Thoracic aorta (tissue), 2 donors: Measurements from ENCODE around the gene SLC24A1. TPM values are rescaled to one million over a fixed set of nuclear protein-coding genes. Genes with fewer than 3 reads are reported as not detected.

Source experiments
- ATAC-seq: fragments of 150-250 bp; one replicate; pipeline ENCODE4 v1.8.0; 2017; ENCODE audit warnings: low read depth; ENCODE audit not compliant: insufficient number of reproducible peaks, low FRiP score
- DNase-seq: peaks from one replicate; pipeline ENCODE4 v3.0.0-alpha.2; 2020; ENCODE audit warnings: low spot score
- H3K27ac ChIP-seq, 2 donors: fragments of 200-600 bp; sonication (generic); 1 replicate in 1 of 2; 2 replicates in 1 of 2; pipeline ENCODE4 v1.5.1; 2016; ENCODE audit warnings: mild to moderate bottlenecking in 2 of 2, moderate library complexity in 2 of 2
- H3K27me3 ChIP-seq: fragments of 200-600 bp; sonication (generic); replicated peaks from 2 replicates; pipeline ENCODE4 v1.6.0; 2016; ENCODE audit warnings: mild to moderate bottlenecking; ENCODE audit not compliant: insufficient read depth
- H3K36me3 ChIP-seq: fragments of 200-600 bp; sonication (generic); one replicate; pipeline ENCODE4 v1.5.1; 2016
- H3K4me1 ChIP-seq, 2 donors: fragments of 200-600 bp; sonication (generic); 1 replicate in 1 of 2; 2 replicates in 1 of 2; pipeline versions ENCODE4 v1.5.1 to v1.6.0; 2016; ENCODE audit warnings: low read depth in 2 of 2, mild to moderate bottlenecking in 1 of 2; ENCODE audit not compliant: control insufficient read depth in 1 of 2
- H3K4me3 ChIP-seq: fragments of 200-600 bp; sonication (generic); 2 replicates; pipeline ENCODE4 v1.5.1; 2016; ENCODE audit warnings: mild to moderate bottlenecking
- H3K9me3 ChIP-seq: fragments of 200-600 bp; sonication (generic); 2 replicates; pipeline ENCODE4 v1.5.1; 2016
- CTCF ChIP-seq: fragments of 200-600 bp; sonication (generic); IDR thresholded peaks from one replicate; pipeline ENCODE4 v1.5.1; 2019; ENCODE audit warnings: antibody characterized with exemption
- total RNA-seq, 2 donors: library from RNA; depleted of rRNA; stranded (reverse); fragments of >200 nt; gene quantifications; one replicate each; pipeline versions ENCODE4 v1.1.0 to v1.2.3, GENCODE V29; 2016

Gene SLC24A1
- 1 to 10 TPM; 6.1 to 7.3 TPM for total RNA-seq

- Histone ChIP-seq H3K36me3 (no peaks in the 10 kb centered on the region), H3K9me3 (no peaks in the 10 kb centered on the region), H3K4me3 (no peak within 1 kb of the TSS), H3K27ac (no peak within 1 kb of the TSS), H3K4me1 (no peaks in the 10 kb centered on the region), H3K27me3 (no peaks in the 10 kb centered on the region)
- DNase-seq (no peak), ATAC-seq (no peak)
- TF ChIP-seq CTCF = no peak
Measured at GRCh38 chr15:65621638-65622037, at the start of gene SLC24A1. Gene SLC24A1 (plus strand): TSS chr15:65621938. CDS start chr15:65624081, 2,143 bp downstream.

DNA sequence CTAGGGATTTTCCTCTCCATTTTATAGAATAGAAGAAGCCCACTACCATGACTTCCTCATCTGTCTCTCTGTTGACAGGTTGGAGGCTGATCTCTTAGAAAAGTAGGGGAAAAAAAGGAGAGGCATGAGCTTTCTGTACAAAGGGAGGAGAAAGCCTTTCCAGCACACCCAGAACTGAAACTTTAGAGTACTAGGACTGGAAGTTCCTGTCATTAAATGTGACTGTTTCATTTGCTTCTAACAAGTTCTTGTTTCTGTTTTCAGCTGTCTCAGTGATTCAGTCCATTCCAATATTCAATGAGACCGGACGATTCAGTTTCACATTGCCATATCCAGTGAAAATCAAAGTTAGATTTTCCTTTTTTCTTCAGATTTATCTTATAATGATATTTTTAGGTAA, 49.8 kb upstream of the SLC24A1 start:
- Histone ChIP-seq H3K4me1 (no peaks in the 10 kb centered on the region), H3K27ac (no peak overlapping the region), H3K27me3 (no peaks in the 10 kb centered on the region), H3K36me3 (peaks cover 13% of the 10 kb centered on the region), H3K9me3 (no peaks in the 10 kb centered on the region), H3K4me3 (no peak overlapping the region)
- no peak for TF ChIP-seq CTCF
- no peak for ATAC-seq
- DNase-seq = no peak

GRCh38 chr15:65576664-65577063, 45.1 kb upstream of the SLC24A1 start:
- TF ChIP-seq CTCF = no peak
- no peak overlapping the region for H3K4me3 ChIP-seq
- H3K36me3 ChIP-seq = peaks cover 29% of the 10 kb centered on the region
- H3K9me3 ChIP-seq = no peaks in the 10 kb centered on the region
- H3K27me3 ChIP-seq = no peaks in the 10 kb centered on the region
- H3K27ac ChIP-seq = no peak overlapping the region
- ATAC-seq (no peak), DNase-seq (no peak)
- no peaks in the 10 kb centered on the region for H3K4me1 ChIP-seq

GRCh38 chr15:65577129-65577996, 44.4 kb upstream of the SLC24A1 start:
- TF ChIP-seq CTCF = no peak
- no peaks in the 10 kb centered on the region for H3K9me3 ChIP-seq
- no peak for DNase-seq
- H3K27me3 ChIP-seq = no peaks in the 10 kb centered on the region
- H3K4me3 ChIP-seq = no peak overlapping the region
- ATAC-seq = no peak
- no peaks in the 10 kb centered on the region for H3K4me1 ChIP-seq
- H3K27ac ChIP-seq = no peak overlapping the region
- peaks cover 32% of the 10 kb centered on the region for H3K36me3 ChIP-seq

DNA sequence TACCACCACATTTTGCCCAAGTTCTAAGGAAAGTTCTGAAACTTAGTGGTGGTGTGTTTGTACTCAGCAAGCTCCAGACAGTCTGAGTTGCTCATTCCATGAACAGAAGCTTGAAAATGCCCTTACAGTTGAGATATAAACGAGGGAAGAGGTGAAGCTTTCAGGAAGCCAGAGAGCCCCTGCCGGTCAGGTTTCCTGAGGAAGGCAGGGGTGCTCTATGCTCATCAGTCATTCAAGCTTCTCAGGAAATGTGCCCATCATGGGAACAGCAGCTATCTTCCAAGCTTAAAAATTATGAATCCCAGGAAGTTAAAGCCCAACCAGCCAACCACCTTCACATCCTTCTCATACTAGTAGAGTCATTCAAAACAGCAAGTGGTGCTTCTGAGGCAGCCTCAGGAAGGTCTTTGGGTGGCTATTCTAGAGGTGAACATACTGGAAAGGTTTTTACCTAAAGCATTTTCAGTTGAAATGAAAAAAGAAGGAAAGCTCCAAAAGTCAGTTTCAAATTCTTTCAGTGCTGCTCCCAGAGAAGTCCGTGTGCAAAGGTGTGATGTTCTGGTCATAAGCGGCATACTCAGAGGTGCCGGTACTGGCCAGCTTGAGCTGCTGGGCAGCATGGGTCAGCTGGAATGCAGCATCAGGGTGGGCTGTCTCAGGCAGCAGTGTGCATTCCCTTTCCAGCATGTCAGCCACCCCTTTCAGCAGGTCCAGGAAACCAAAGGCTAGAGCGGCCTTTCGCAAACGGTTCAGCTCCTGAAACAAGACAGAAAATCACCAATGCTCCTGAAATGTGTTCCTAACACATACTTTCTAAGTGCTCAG, 42.6 kb upstream of the SLC24A1 start:
- Histone ChIP-seq H3K9me3 (no peaks in the 10 kb centered on the region), H3K4me3 (no peak overlapping the region), H3K4me1 (no peaks in the 10 kb centered on the region), H3K27me3 (no peaks in the 10 kb centered on the region), H3K27ac (no peak overlapping the region), H3K36me3 (peaks cover 29% of the 10 kb centered on the region)
- DNase-seq (no peak), ATAC-seq (no peak)
- no peak for TF ChIP-seq CTCF
